B cell (primary cell): Measurements from ENCODE around the gene ANKRD31. TPM values are rescaled to one million over a fixed set of nuclear protein-coding genes. Genes with fewer than 3 reads are reported as not detected.

Source experiments
- ATAC-seq: fragments of 200-7000 bp; cut with Tn5 transposase; one replicate; pipeline ENCODE4 v1.10.0; 2021; ENCODE audit warnings: low read depth, mild to moderate bottlenecking, moderate number of reproducible peaks, moderate library complexity
- CTCF ChIA-PET: fragments of 350-600 bp; sonication (Branson Sonifier 250); formaldehyde crosslinking; loops from one replicate; lab custom pipeline; 2021; ENCODE audit warnings: antibody characterized with exemption, inconsistent platforms; lab: Charles Lee
- POLR2A ChIA-PET: fragments of 350-600 bp; sonication (Branson Sonifier 250); formaldehyde crosslinking; loops from one replicate; lab custom pipeline; 2021; ENCODE audit warnings: antibody characterized with exemption; lab: Charles Lee
- DNase-seq: peaks from one replicate; pipeline ENCODE4 v3.0.0; 2013
- H2AFZ ChIP-seq: 2 replicates; pipeline ENCODE4 v1.6.1; 2012; ENCODE audit warnings: mild to moderate bottlenecking, low read depth, low read length; ENCODE audit not compliant: insufficient read depth, poor library complexity, severe bottlenecking
- H3K27ac ChIP-seq, 2 donors: 1 replicate in 1 of 2; 2 replicates in 1 of 2; pipeline ENCODE4 v1.5.1; 2012 to 2013; ENCODE audit warnings: low read length in 2 of 2, mild to moderate bottlenecking in 2 of 2, moderate library complexity in 1 of 2
- H3K27me3 ChIP-seq, 4 experiments: fragments of 200-600 bp in 1 of 4; sonication (generic) in 1 of 4; replicated peaks in 1 of 4; 1 replicate in 2 of 4; 2 replicates in 2 of 4; pipeline versions ENCODE4 v1.6.1 to v1.7.0; 2013 to 2016; ENCODE audit warnings: low read length in 3 of 4, mild to moderate bottlenecking in 2 of 4, mixed read lengths in 1 of 4, moderate library complexity in 1 of 4; ENCODE audit not compliant: insufficient read depth in 4 of 4, control insufficient read depth in 3 of 4; ENCODE audit errors: control extremely low read depth in 1 of 4
- H3K36me3 ChIP-seq, 2 experiments: replicated peaks in 1 of 2; 1 replicate in 1 of 2; 2 replicates in 1 of 2; pipeline versions ENCODE4 v1.6.1 to v1.7.1; 2013; ENCODE audit warnings: low read length in 1 of 2; ENCODE audit not compliant: insufficient read depth in 2 of 2, control insufficient read depth in 1 of 2; ENCODE audit errors: control extremely low read depth in 1 of 2, extremely low read depth in 1 of 2
- H3K4me1 ChIP-seq, 2 donors: fragments of 200-600 bp in 1 of 2; sonication (generic) in 1 of 2; 1 replicate in 1 of 2; 2 replicates in 1 of 2; pipeline versions ENCODE4 v1.5.1 to v1.6.1; 2013 to 2017; ENCODE audit warnings: low read length in 2 of 2; ENCODE audit not compliant: control insufficient read depth in 2 of 2, insufficient read depth in 2 of 2
- H3K4me2 ChIP-seq: replicated peaks from 2 replicates; pipeline ENCODE3; 2012; ENCODE audit warnings: mild to moderate bottlenecking, low read depth, low read length; ENCODE audit not compliant: poor library complexity, severe bottlenecking
- H3K4me3 ChIP-seq, 5 experiments: fragments of 200-600 bp in 1 of 5; sonication (generic) in 1 of 5; 1 replicate in 3 of 5; 2 replicates in 2 of 5; pipeline versions ENCODE4 v1.5.1 to v1.7.0; 2011 to 2016; ENCODE audit warnings: low read length in 4 of 5, mild to moderate bottlenecking in 4 of 5, low read depth in 2 of 5, control low read depth in 1 of 5, moderate library complexity in 1 of 5; ENCODE audit not compliant: insufficient read depth in 1 of 5; ENCODE audit errors: control extremely low read depth in 1 of 5, extremely low read depth in 1 of 5
- H3K79me2 ChIP-seq: fragments of 200-600 bp; sonication (generic); one replicate; pipeline ENCODE4 v1.6.0; 2016; ENCODE audit warnings: low read length; ENCODE audit not compliant: control insufficient read depth, insufficient read depth
- H3K9ac ChIP-seq: fragments of 200-600 bp; sonication (generic); 2 replicates; pipeline ENCODE4 v1.6.1; 2017; ENCODE audit warnings: mild to moderate bottlenecking, low read length, moderate library complexity
- H3K9me3 ChIP-seq, 3 donors: one replicate each; pipeline versions ENCODE4 v1.6.1 to v1.7.1; 2013; ENCODE audit warnings: low read length in 2 of 3; ENCODE audit not compliant: control insufficient read depth in 2 of 3, insufficient read depth in 1 of 3; ENCODE audit errors: control extremely low read depth in 1 of 3
- H4K20me1 ChIP-seq: 2 replicates; pipeline ENCODE4 v1.6.0; 2012; ENCODE audit warnings: mild to moderate bottlenecking, low read length; ENCODE audit not compliant: insufficient read depth, control insufficient read depth, poor library complexity, severe bottlenecking
- H3K27ac Mint-ChIP-seq: one replicate; pipeline ENCODE4 v1.8.0; 2021; ENCODE audit warnings: mixed read lengths
- H3K27me3 Mint-ChIP-seq: one replicate; pipeline ENCODE4 v1.8.0; 2021; ENCODE audit warnings: mixed read lengths
- H3K4me1 Mint-ChIP-seq: one replicate; pipeline ENCODE4 v1.8.0; 2021; ENCODE audit warnings: mixed read lengths
- H3K4me3 Mint-ChIP-seq: one replicate; pipeline ENCODE4 v1.8.0; 2021; ENCODE audit warnings: mixed read lengths
- H3K9me3 Mint-ChIP-seq: one replicate; pipeline ENCODE4 v1.8.0; 2022; ENCODE audit warnings: mixed read lengths; ENCODE audit not compliant: insufficient read depth
- CTCF ChIP-seq: fragments of 200-600 bp; IDR thresholded peaks from one replicate; pipeline ENCODE4 v1.8.0; 2022; ENCODE audit warnings: antibody characterized with exemption, mild to moderate bottlenecking
- EZH2 ChIP-seq: IDR thresholded peaks from 2 replicates; pipeline ENCODE4 v1.6.1; 2012; ENCODE audit warnings: borderline replicate concordance, low read depth, mild to moderate bottlenecking, moderate library complexity, low read length; ENCODE audit not compliant: insufficient read depth, poor library complexity, severe bottlenecking
- WGBS: methylation state at CpG from one replicate; pipeline ENCODE4 v1.1.5; 2013; ENCODE audit warnings: missing lambda C conversion rate; ENCODE audit not compliant: insufficient coverage; 5-methylcytosine and 5-hydroxymethylcytosine counted together
- intact Hi-C: fragments of 100-400 bp; cut with micrococcal nuclease; formaldehyde crosslinking; loops from one replicate; pipeline ENCODE4 v1.10.0; 2022
- polyA plus RNA-seq: library from polyadenylated mRNA; depleted of rRNA; stranded (reverse); fragments of >200 nt; gene quantifications from 2 replicates; pipeline ENCODE4 v1.2.3, GENCODE V29; 2012
- total RNA-seq, 2 donors: library from RNA; stranded (reverse); fragments of 120-200 nt in 1 of 2; gene quantifications; 1 replicate in 1 of 2; 2 replicates in 1 of 2; pipeline versions ENCODE4 v1.2.3 to v1.2.4, GENCODE V29; 2013 to 2022

The ANKRD31 gene
- total and polyA plus RNA-seq, 2 donors (not counting 1 experiment from before 2014, with no cell fraction given), result 0.06 to 0.10 TPM

DNA sequence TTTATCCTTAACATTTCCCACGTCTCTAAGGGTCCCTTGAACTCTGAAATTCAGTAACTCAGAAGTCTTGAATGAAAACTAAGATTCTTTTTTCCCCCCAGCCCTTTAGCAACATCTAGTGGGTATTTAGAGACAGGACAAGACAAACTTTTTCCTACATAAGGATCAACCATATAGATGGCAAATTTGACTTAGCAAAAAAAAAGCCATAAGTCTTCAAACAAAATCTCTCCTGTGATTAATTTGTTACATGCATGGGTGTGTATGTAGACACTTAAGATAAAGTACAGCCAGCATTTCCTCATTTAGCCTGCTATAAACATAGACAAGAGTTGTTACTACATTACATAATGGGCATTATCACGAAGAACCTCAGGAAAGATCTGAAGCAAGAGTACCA, 29.1 kb upstream of the ANKRD31 start:
- no peaks in the 10 kb centered on the region for H3K79me2 ChIP-seq
- POLR2A ChIA-PET, result no interaction called here
- H3K36me3 ChIP-seq, result no peaks in the 10 kb centered on the region
- H3K27ac ChIP-seq, result no peak overlapping the region
- H3K4me2 ChIP-seq, result no peak overlapping the region
- no peak overlapping the region for H3K9ac ChIP-seq
- H3K9me3 Mint-ChIP-seq, result no peaks in the 10 kb centered on the region
- H3K9me3 ChIP-seq, result peaks cover 0 to 13% (median 3%) of the 10 kb centered on the region in 3 donors
- no peaks in the 10 kb centered on the region for H4K20me1 ChIP-seq
- no peak overlapping the region for H3K27ac Mint-ChIP-seq
- CTCF ChIA-PET, result interaction anchor here (1.5 kb wide), 1 partner anchor 215 kb away, joined by 3 read pairs; no protein-coding TSS in a partner anchor
- H2AFZ ChIP-seq, result no peak overlapping the region
- no peak for TF ChIP-seq CTCF
- TF ChIP-seq EZH2, result no peak
- WGBS, result 86% methylated on average over 1 of the region's 2 CpGs
- ATAC-seq, result no peak
- no peaks in the 10 kb centered on the region for H3K4me1 ChIP-seq
- H3K27me3 ChIP-seq, result peaks cover 0 to 5% (median 0%) of the 10 kb centered on the region in 4 experiments
- no peak overlapping the region for H3K4me3 ChIP-seq
- peaks cover 11% of the 10 kb centered on the region for H3K27me3 Mint-ChIP-seq
- H3K4me1 Mint-ChIP-seq, result no peaks in the 10 kb centered on the region
- intact Hi-C loops, result loop anchor here (2.0 kb wide), 1 partner anchor 219 kb away; no protein-coding TSS in a partner anchor
- H3K4me3 Mint-ChIP-seq, result no peak overlapping the region
- DNase-seq, result no peak

DNA sequence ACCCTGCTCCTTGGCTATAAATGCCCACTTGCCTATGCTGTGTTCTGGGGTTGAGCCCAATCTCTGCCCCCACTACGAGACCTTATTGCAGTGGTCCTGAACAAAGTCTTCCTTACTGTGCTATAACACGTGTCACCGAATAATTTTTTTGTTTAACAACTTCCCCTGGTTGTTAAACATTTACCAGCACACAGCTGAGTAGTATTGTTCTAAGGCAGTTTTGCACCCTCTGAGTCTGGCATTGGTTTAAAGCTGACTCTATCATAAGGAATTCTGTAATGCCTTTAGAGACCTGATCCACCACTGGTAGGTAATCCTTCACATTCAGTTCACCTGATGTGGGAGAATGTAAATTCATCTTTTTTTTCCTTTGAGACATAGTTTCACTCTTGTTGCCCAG, 25.6 kb upstream of the ANKRD31 start:
- Histone ChIP-seq H2AFZ (no peak overlapping the region), H3K4me3 (no peak overlapping the region), H3K79me2 (no peaks in the 10 kb centered on the region), H3K9ac (no peak overlapping the region), H4K20me1 (no peaks in the 10 kb centered on the region), H3K27ac (no peak overlapping the region), H3K9me3 (no peaks in the 10 kb centered on the region), H3K4me1 (no peaks in the 10 kb centered on the region), H3K27me3 (peaks cover 0 to 5% (median 0%) of the 10 kb centered on the region in 4 experiments), H3K4me2 (no peak overlapping the region), H3K36me3 (no peaks in the 10 kb centered on the region)
- intact Hi-C loops, result no loop called here
- CTCF ChIA-PET, result no interaction called here
- H3K9me3 Mint-ChIP-seq, result no peaks in the 10 kb centered on the region
- ATAC-seq, result no peak
- no peak overlapping the region for H3K4me3 Mint-ChIP-seq
- POLR2A ChIA-PET, result no interaction called here
- no peak for DNase-seq
- TF ChIP-seq EZH2 (no peak), CTCF (no peak)
- no peaks in the 10 kb centered on the region for H3K4me1 Mint-ChIP-seq
- no peak overlapping the region for H3K27ac Mint-ChIP-seq
- H3K27me3 Mint-ChIP-seq, result peaks cover 36% of the 10 kb centered on the region
- WGBS, result no CpG with 5 or more reads among the region's 3 CpGs
